ENCODE data around the gene PRPF6. TPM values are rescaled to one million over a fixed set of nuclear protein-coding genes. Genes with fewer than 3 reads are reported as not detected.

Gene PRPF6
- total RNA-seq, 1 donor from 2014 or later = 60.4 TPM

- intact Hi-C loops (cut with DNase I) = no loop called here
Observed at GRCh38 chr20:64052987-64053840, 72.3 kb downstream of the PRPF6 start.

DNA sequence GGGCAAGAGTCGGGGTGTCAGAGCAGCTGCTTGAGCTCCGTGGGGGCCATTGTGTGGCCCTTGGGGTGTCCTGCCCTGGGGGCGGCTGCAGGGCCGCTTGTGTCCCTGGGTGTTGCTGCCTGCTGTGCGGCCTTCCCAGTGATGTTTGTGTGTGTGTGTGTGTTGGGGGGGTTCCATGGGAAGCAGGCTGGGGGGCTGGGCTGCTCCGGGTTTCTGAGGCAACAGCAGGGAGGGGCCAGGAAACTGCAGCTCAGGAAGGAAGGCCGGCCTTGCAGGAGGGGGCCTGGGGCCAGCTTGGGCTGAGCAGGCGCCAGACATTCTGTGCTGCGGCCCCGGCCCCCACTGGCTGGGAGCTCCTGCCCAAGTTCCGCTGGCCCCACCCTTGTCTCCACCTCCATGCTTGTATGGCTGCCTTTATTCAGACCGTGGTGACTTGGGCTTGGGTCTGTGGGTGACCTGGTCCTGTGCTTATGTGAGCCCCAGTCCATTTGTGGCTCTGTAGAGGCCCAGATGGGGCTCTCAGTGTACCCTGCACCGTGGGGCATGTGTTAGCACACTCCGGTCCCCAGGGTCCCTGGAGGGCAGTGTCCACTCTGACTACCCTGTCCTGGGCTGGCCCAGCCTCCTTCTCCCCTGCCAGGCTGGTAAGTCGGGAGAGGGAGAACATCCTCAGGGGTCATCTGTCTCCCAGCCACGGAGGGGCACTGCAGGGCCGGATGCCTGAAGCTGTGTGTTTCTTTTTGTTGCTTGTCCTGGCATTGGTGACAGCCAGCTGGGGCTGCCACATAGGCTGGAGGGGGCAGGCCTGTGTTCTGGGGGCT is 73.1 kb downstream of the PRPF6 start:
- ATAC-seq (peak; percentile 4), DNase-seq (ENCODE audit: low spot score) (no peak)
- intact Hi-C loops (cut with DNase I) = no loop called here

More at GRCh38 chr20:64052987-64053840, 72.3 kb downstream of the PRPF6 start:
- DNase-seq (ENCODE audit: low spot score) (no peak), ATAC-seq (no peak)

GRCh38 chr20:64055396-64055892 is 74.5 kb downstream of the PRPF6 start:
- intact Hi-C loops (cut with DNase I) = no loop called here
- no peak for DNase-seq (ENCODE audit: low spot score)

DNA sequence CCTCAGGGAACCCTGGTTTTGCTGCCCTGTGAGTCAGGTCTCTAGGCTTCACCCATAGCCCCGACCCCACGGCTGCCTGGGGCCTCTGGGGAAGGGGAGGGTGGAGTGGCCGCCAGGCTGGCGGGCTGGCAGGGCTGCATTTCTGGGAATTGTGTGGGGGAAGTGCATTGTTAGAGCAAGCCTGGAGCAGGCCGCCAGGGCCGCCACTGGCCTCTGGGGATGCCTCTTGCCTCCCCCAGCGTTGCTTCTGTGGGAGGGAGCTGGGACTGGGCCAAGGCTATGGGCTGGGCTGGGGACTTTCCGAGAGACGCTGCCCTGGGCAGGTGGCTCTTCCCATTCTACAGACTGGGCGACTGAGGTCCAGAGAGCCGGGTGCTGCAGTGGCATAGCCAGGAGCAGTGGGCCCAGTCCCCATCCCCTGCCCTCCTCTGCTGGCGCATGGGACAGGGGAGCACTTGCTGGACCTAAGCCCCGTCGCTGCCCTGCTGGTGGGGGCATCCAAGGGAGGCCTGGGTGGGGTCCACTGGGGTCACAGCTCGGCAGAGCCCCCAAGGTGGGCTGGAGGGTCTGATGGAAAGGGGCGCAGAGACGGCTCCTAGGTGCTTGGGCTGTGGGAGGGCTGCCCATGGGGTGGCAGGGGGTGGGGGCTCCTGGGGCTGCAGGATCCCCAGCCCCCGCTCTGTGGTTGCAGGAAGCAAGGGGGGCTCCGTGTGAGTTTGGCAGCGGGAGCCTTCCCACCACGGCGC is 75.1 kb downstream of the PRPF6 start:
- DNase-seq (ENCODE audit: low spot score) = no peak
- ATAC-seq = no peak
- intact Hi-C loops (cut with DNase I) = no loop called here

More at GRCh38 chr20:64055396-64055892, 74.5 kb downstream of the PRPF6 start:
- no peak for ATAC-seq

DNA sequence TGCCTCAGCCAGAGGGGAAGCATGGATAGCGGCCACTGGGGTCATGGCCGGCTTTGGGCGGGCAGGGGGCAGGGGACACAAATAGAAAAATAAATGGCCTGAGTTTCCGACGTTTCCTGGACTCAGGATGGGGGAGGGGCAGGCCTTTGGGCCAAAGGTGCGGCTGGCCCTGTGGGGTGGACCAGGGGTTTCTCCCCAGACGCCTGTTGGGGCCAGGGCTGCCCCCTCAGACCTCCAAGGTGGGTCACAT is 75.6 kb downstream of the PRPF6 start:
- ATAC-seq (no peak), DNase-seq (ENCODE audit: low spot score) (no peak)
- intact Hi-C loops (cut with DNase I) = no loop called here

DNA sequence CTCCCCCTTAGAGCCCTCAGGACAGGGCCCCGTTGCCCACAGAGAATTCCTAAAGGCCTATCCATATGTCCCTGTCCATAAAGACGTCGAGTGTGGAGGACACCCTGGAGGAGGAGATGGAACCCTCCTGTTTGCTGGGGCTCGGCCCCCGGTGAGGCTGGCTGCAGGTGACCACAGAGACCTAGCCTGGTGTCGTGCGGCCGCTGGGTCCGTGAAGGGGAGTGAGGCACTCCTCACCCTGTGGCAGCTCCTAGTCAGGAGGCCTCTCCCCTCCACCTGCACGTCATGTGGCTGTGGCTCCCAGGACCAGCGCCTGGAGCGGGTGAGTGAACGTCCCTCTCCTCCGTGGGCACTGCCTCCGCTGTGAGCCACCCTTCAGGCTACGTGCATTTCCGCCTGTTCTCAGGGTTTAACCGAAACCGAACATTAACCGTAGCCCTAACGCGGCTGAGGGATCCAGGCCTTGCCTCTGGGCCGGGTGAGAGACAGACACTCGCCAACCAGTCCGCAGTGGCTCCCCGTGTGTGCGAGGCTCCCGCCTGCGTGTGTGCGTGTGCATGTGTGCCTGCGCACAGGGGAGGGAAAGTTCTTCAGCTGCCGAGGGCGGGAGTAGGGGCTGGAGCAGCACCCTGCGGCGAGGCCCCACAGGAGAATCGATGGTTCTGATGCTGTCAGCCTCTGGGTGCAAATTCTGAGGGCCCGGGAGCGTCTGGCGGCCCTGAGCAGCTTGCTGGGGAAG is 76.1 kb downstream of the PRPF6 start:
- no peak for ATAC-seq
- no peak for DNase-seq (ENCODE audit: low spot score)
- intact Hi-C loops (cut with DNase I) = no loop called here

GRCh38 chr20:64057628-64058498 is 76.9 kb downstream of the PRPF6 start:
- peak; percentile 87 for DNase-seq (ENCODE audit: low spot score)
- intact Hi-C loops (cut with DNase I) = no loop called here
- ATAC-seq = peak; percentile 46

GRCh38 chr20:64058536-64058935 is 77.6 kb downstream of the PRPF6 start:
- DNase-seq (ENCODE audit: low spot score) = no peak
- intact Hi-C loops (cut with DNase I) = no loop called here
- ATAC-seq = no peak

DNA sequence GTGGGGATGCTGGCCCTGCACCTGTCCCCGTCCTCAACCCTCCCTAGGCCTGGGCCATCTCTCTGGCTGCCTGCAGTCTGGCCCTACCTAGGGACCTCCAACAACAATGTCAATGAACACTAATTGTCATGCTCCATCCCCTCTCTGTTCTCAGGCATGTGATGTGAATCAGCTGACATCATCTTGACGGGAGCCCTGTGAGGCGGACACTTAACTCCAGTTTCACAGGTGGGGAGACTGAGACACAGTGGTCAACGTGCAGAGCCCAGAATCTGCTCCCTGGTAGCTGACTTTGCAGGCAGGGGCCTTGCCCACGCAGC is 81.3 kb downstream of the PRPF6 start:
- intact Hi-C loops (cut with DNase I) = no loop called here
- ATAC-seq = peak; percentile 2

GRCh38 chr20:64062596-64063388 is 81.9 kb downstream of the PRPF6 start, which contains the start of gene TCEA2:
Gene TCEA2 (plus strand): TSS chr20:64063198. CDS start chr20:64063313, 115 bp downstream.
- peak; percentile 97 for ATAC-seq
- intact Hi-C loops (cut with DNase I) = no loop called here
- DNase-seq (ENCODE audit: low spot score) = peak; percentile 98

More for the DNA sequence above, 81.3 kb downstream of the PRPF6 start:
- no peak for DNase-seq (ENCODE audit: low spot score)

DNA sequence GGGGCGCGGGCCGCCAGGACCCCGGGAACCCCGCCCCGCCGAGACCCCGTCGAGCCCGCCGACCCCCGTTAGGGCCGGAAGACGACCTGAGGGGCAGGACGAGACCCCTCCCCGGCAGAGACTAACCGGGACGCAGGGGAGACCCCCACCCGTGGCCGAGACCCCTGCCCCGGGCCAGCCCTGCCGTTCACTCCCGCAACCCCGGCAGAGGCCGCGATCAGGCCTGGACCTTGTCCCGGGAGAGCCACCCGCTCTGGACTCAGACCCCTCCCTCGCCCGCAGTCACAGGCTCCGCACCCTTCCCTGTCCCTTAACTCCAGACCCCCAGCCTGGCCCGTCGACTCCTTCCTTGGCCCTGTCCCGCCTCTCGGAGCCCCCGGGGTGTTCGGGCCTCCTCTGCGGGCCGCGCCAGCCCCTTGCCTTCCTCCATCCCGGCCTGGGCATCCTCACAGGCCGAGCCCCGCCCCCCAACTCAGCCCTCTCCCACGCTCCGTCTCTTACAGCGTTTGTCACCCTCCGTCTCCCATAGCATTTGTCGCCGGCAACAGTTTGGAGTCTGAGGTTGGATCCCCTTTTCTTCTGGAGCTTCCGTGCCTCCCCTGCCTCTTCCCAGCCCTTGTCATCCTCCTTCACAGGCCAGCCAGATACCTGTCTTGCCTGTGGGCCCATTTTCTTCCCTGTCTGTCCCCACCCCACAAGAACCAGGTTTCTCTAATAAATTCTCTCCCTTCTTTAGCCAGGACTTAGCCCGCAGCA is 82.6 kb downstream of the PRPF6 start:
- ATAC-seq (peak; percentile 14), DNase-seq (ENCODE audit: low spot score) (no peak)
- intact Hi-C loops (cut with DNase I) = no loop called here

GRCh38 chr20:64064145-64064698 is 83.3 kb downstream of the PRPF6 start:
- no peak for DNase-seq (ENCODE audit: low spot score)
- ATAC-seq = no peak
- intact Hi-C loops (cut with DNase I) = no loop called here

DNA sequence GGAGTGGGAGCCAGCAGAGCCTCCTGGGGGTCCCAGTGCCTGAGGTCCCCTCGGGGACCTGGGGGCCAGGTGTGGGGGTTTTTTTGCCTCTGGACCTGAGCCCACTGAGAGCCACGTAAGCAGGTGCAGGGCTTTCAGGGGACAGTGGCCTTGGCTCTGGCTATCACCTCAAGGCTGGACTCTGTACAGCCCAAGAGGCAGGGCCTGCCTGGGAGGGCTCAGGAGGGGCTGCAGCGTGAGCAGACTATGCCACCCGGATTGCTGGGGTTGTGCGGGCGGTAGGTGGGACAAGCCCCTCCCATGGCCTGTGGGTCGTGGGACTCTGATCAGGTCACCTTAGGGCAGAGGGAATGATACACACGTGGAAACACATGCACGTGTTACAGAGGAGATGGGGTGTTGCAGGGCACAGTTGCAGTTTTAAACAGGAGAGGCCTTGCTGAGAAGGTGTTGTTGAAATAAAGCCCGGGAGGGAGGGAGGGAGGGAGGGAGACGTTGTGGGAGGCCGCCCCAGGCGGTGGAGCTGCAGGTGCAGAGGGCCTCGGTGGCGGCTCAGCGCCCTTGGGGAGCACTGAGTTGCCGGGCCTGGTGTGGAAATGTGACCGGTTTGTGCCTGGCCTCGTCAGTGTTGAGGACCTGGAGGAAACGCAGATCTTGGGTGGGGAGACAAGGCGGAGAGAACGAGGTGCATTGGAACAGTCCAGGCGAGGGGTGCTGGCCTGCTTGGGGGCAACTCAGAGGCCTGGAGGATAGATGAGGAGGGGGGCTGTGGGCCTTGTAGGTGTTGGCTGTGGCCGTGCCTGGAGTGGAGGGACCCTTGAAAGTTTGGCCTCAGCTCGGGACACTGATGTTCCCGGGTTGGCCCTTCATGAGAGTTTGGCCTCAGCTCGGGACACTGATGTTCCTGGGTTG is 84.4 kb downstream of the PRPF6 start:
- DNase-seq (ENCODE audit: low spot score) (no peak), ATAC-seq (no peak)
- intact Hi-C loops (cut with DNase I) = no loop called here

DNA sequence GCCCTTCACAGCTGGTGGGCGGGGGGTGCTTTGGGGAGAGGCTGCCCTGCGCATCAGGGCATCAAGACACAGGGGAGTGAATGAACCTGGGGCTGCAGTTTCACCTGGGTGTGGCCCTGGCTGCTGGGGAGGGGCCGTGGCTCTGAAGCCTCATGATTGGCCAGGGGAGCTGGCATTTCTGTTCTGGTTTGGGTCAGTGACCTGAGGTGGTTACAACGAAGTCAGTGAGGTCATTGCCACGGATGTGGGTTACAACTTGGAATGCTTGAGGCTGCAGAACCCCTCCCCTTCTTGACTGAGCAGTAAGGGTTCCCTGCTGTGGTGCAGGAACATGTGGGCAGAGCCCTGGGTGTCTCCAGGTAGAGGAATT is 85.0 kb downstream of the PRPF6 start:
- intact Hi-C loops (cut with DNase I) = no loop called here
- ATAC-seq = no peak
- no peak for DNase-seq (ENCODE audit: low spot score)

DNA sequence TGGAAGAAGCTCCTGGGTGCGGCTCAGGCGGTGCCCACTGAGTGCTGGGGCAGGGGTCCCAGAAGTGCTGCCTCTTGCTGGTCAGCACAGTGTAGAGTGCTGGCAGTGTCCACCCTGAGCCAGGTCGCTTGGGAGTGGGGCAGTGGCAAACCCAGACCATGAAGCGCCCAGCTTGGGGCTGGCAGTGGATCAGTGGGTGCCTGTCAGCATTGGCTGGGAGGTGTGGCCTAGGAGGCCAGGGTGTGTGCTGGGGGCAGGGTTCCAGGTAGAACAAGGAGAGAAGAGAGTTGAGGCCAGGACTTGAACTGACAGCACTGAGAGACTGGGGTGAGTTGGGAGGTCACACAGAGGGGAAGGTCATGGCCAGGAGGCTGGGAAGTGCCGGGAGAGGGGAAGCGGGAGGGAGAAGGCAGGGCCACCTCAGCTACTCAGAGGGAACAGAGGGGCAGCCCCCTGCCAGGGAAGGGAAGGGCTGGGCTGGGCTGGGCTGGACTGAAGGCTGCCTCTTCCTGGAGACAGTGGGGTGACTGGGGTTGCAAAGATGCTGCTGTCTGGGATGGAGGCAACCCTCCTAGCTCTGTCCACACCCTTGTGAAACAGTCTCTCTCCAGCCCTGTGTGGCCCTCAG is 86.2 kb downstream of the PRPF6 start:
- DNase-seq (ENCODE audit: low spot score) = no peak
- intact Hi-C loops (cut with DNase I) = no loop called here
- ATAC-seq = no peak

All from sciatic nerve (tissue), 2 donors.